ENCODE data around the gene L3MBTL4.
"Not testable (repeated sequence)": the region's sequence is repeated elsewhere in the genome, so short reads cannot be mapped to it uniquely, and the experiment has no call there.

The L3MBTL4 gene

DNA sequence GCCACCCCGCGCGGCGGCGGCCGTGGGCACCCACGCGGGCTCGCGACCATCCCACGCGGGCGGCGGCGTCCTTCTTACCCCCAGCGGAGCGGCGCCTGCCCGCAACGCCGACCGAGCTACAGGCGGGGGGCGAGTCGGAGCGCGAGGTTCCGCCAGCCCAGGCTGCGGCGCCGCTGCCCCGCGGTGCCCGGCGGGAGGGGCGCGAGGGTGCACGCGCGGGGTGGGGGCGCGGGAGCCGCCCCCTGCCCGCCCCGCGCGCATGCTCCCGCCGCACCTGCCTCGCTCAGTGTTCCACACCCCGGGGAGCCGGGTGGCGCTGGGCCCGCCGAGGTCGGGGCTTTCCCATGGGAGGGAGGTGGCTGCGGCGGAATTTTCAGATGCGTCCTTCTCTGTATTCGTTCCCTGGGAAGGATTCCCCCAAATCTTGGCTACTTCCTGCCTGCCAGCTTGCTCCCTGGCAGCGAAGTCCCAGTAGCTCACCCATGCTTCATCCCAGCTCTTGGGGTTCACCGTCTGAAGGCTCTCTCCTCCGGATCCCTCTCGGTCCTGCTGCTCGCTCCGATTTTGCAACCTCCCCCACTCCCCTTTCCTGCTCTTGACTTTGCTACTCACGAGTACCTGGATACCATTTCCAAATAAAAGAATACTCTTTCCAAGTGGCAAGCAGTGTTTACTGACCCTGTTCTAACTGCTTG lies at the start of gene L3MBTL4:
Gene L3MBTL4, minus strand, starts transcription at position 189 of the 695 bp plus-strand sequence. CDS start 103,286 bp downstream, outside the sequence.
- no peak for DNase-seq

GRCh38 chr18:6452194-6452593 lies 37.5 kb upstream of the L3MBTL4 start:
- no peak for DNase-seq

DNA sequence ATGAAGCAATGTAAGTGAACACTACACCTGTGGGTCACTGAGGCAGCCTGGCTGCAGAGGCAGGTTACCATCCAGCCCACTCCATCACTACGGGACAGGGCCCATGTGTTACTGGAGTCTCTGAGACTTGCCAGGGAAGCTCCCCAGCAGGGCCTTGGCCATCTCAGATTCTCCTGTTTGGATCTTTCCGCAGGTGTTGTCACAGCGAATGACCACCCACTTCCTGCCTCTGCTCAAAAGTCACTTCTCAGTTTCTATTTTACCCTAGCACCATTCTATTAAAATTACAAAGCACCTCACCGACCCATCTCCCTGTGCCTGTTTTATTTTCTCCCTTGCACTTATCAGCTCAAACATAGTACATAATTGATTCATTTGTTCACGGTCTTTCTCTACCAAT lies 34.5 kb upstream of the L3MBTL4 start:
- DNase-seq = no peak

GRCh38 chr18:6444466-6445228 lies 29.9 kb upstream of the L3MBTL4 start:
- no peak for DNase-seq

GRCh38 chr18:6441200-6441599 lies 26.5 kb upstream of the L3MBTL4 start:
- DNase-seq = no peak

DNA sequence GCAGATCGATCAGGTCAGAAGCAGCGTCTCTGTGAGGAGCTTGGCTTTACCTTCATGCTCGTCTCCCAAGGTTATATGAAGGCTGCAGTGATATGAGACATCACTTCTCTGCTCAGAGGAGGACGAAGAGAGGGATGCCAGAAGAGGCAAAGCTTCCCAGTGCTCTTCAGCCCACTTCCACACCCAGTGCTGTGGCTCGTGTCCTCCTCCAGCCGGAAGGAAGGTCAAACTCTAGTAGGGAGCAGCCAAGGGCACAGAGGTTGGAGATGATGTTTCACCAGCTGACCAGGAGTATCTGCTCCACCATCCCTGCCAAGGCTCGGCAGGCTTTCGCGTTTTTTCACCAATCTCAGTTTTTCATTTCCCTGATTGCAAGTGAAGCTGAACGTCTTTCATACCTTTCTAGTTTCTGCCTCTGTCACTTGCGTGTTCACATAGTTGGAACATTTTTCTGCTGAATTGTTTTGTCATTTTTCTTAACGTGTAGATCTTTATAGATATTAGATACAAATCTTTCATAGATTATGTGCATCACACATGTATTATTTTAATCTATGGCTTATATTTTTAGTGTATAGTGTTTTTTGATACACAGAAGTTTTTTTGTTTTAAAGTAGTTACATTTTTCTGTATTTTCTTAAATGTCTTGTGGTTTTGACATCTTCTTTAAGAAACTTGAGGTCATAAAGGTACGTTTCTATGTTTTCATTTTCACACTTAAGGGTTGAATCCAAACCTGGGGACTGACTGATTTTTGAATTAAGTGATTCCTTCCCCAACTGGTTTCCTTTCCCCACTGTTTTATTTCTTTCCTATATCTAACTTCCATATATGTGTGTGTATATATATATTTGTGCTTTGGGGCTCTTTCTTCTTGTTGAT lies 23.5 kb upstream of the L3MBTL4 start:
- DNase-seq = no peak

DNA sequence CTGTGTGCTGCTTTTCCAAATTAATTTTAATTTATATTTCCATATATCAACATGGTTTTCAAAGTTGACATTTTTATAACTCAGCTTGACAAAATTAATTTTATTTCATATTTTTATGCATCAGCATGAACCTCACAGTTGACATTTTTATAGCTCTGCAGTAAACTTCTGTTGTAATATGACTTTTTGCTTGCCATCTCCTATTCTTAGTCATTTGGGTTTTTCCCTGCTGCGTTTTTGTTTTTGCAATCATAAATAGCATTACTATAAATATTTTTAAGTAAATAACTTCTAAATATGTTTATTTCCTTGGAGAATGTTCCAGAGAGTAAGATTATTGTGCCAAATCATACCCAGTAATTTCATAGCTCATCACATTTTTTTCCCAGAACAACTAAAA lies 21.0 kb upstream of the L3MBTL4 start:
- no peak for DNase-seq

DNA sequence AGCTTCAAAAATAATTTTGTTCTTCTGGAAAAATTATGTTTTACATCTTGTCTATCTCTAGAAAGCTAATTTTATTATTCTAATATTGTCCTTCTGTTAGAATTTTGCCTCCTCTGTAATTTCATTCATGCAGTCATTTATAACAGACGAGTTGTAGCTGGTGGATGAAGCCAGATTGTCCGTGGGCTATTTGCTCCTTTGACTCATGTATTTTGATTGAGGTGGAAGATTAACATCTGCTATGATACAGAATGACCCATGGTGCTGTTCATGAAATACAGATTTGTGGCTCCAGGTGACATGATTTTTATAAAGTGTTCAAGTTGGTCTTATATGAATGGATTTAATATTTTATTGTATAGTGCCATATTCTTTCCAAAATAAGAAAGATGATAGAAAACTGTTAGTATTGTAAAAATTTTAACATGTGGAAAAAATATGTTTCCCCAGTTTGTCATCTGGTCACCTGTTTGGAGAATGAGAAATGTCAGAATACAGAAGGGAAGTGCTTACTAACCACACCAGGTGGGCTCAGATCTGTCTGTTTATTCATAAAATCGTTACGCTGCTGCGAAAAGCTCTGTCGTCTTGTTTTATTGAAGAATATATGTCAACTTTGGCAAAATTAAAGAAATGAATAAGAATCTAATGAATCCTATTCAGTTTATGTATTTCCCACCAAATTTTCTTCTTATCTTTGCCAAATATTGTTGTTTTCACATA lies 20.4 kb upstream of the L3MBTL4 start:
- no peak for DNase-seq

GRCh38 chr18:6434481-6434880 lies 19.8 kb upstream of the L3MBTL4 start:
- no peak for DNase-seq

DNA sequence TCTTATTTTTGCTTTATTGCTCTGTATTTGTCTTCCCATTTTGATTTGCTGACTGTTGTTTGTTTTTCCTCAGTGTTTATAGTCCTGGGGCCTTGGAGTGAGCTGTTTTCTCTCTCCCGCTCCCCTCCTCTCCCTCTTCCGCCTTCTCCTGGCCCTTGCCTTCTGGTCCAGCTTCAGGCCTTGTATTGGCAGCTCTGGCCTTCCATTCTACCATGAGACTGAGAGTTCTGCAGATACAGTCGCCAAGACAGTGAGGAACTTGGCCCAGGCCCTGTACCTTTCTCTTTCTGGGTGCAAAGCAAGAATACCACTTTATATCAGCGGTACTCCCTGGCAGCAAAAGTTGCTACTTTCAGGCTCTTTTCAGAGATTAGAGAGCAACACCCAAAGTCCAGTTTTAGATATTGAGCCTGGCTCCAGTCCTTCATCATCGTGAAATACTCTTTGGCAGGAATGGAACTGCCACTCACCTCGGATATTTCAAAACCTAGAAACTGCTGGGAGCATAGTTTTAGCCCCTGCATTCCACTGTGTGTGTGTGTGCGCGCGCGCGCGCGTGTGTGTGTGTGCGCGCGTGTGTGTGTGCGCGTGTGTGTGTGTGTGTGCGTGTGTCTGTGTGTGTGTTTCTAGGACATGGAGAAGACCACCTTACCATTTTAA lies 17.1 kb upstream of the L3MBTL4 start:
- no peak for DNase-seq

- DNase-seq = no peak
These were observed 14.2 kb upstream of the L3MBTL4 start for GRCh38 chr18:6428851-6429395.

DNA sequence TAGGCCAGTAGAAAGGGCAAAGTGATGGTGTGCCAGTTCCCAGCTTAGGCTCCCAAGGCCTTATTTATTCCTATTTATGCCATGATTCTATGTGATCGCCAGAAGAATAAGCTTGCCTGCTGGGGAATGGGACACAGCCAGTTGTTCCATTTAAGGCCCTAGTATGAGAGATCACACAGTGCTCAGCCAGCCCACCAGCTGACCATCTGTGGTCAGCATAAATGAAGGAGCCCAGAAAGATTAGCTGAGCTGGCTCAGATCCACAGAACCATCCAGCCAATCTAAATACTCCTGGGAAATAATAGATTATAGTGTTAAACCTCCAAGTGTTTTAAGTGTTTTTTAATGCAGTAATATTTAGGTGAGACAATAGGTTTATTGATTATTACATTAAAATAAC lies 12.6 kb upstream of the L3MBTL4 start:
- no peak for DNase-seq

GRCh38 chr18:6423289-6423688 lies 8.6 kb upstream of the L3MBTL4 start:
- DNase-seq = no peak

GRCh38 chr18:6414118-6414722 lies 491 bp downstream of the L3MBTL4 start:
- DNase-seq = no peak

- DNase-seq = no peak
These were observed 1.1 kb downstream of the L3MBTL4 start for GRCh38 chr18:6413579-6414117.

DNA sequence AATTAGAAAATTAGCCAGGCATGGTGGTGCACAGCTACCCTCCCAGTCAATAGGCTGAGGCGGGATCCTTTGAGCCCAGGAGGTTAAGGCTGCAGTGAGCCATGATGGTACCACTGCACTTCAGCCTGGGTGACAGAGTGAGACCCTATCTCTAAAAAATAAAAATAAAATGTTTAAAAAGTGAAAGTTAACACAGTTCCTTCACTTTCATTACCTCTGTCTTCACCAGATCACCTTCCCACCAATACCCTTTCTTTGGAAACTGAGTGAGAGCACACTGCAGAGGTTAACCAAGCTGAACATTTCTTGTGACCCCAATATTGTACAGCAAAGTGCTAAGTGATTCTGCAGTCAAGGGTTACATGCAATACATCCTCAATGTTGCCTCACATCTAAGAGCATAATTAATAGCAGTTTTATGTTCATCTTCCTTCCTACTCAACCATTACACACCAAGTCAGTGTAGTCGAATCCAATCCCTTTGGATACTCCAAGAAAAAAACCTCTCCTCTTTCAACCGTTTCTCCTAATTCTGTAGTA lies 1.7 kb downstream of the L3MBTL4 start:
- no peak for DNase-seq

GRCh38 chr18:6411382-6411781 lies 3.3 kb downstream of the L3MBTL4 start:
- no peak for DNase-seq

- no peak for DNase-seq
These were observed 4.8 kb downstream of the L3MBTL4 start for GRCh38 chr18:6409933-6410332.

DNA sequence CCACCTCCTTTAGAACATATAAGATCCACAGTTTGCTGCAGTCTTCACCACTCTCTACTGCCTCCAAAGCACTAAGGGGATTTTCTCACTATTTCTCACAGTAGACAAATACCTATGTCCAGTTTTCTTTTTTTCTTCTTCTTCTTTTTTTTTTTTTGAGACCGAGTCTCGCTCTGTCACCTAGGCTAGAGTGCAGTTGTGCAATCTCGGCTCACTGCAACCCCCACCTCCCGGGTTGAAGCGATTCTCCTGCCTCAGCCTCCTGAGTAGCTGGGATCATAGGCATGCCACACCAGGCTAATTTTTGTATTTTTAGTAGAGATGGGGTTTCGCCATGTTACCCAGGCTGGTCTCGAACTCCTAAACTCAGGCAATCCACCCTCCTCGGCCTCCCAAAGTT lies 6.2 kb downstream of the L3MBTL4 start:
- DNase-seq = not testable (repeated sequence)

- DNase-seq = no peak
These were observed 7.7 kb downstream of the L3MBTL4 start for GRCh38 chr18:6406910-6407470.
